Measurements from ENCODE around the gene USP7.

The USP7 gene

GRCh38 chr16:9004183-9004582 lies 40.5 kb upstream of the USP7 start:
- ChIA-PET POLR2A (no interaction called here), CTCF (interaction anchor here (1.3 to 1.4 kb wide), 3 partner anchors 10 to 130 kb away, joined by 3 to 9 read pairs (median 7); no protein-coding TSS in a partner anchor)
- no peaks in the 10 kb centered on the region for H3K9me3 ChIP-seq (ENCODE audit: control extremely low read depth in 1 of 5, control insufficient read depth in 4 of 5, insufficient read depth in 2 of 5, low read depth in 1 of 5, low read length in 4 of 5)
- no peak for DNase-seq
- no peaks in the 10 kb centered on the region for H3K36me3 ChIP-seq (ENCODE audit: control insufficient read depth in 4 of 4, insufficient read depth in 4 of 4, low read length in 3 of 4)
- peaks cover 0 to 8% (median 6%) of the 10 kb centered on the region in 4 experiments for H3K4me1 ChIP-seq (ENCODE audit: control extremely low read depth in 1 of 4, control insufficient read depth in 4 of 4, insufficient read depth in 4 of 4, low read length in 3 of 4)
- H3K4me3 ChIP-seq (ENCODE audit: control insufficient read depth in 1 of 7, extremely low read depth in 1 of 7, insufficient read depth in 4 of 7, low read depth in 2 of 7, low read length in 6 of 7): no peak overlapping the region
- peaks cover 0 to 2% (median 0%) of the 10 kb centered on the region in 5 experiments for H3K27me3 ChIP-seq (replicated peaks in 2 of 5; ENCODE audit: control insufficient read depth in 4 of 5, insufficient read depth in 5 of 5, low read length in 4 of 5)
- no peak overlapping the region for H3K27ac ChIP-seq (ENCODE audit: insufficient read depth in 1 of 2, low read depth in 1 of 2, low read length in 2 of 2, poor library complexity in 1 of 2, severe bottlenecking in 2 of 2)
- whole genome bisulfite sequencing (ENCODE audit: insufficient coverage): 100% methylated on average over 2 of the region's 4 CpGs

GRCh38 chr16:9003763-9004162 lies 40.1 kb upstream of the USP7 start:
- H3K9me3 ChIP-seq (ENCODE audit: control extremely low read depth in 1 of 5, control insufficient read depth in 4 of 5, insufficient read depth in 2 of 5, low read depth in 1 of 5, low read length in 4 of 5): no peaks in the 10 kb centered on the region
- no peak overlapping the region for H3K27ac ChIP-seq (ENCODE audit: insufficient read depth in 1 of 2, low read depth in 1 of 2, low read length in 2 of 2, poor library complexity in 1 of 2, severe bottlenecking in 2 of 2)
- ChIA-PET POLR2A (no interaction called here), CTCF (interaction anchor here (1.2 to 1.4 kb wide), 4 partner anchors 10 to 131 kb away, joined by 3 to 9 read pairs (median 5); no protein-coding TSS in a partner anchor)
- WGBS (ENCODE audit: insufficient coverage): no CpG with 5 or more reads among the region's 3 CpGs
- H3K36me3 ChIP-seq (ENCODE audit: control insufficient read depth in 4 of 4, insufficient read depth in 4 of 4, low read length in 3 of 4): no peaks in the 10 kb centered on the region
- no peak for DNase-seq
- peaks cover 0 to 6% (median 5%) of the 10 kb centered on the region in 4 experiments for H3K4me1 ChIP-seq (ENCODE audit: control extremely low read depth in 1 of 4, control insufficient read depth in 4 of 4, insufficient read depth in 4 of 4, low read length in 3 of 4)
- peaks cover 0 to 2% (median 0%) of the 10 kb centered on the region in 5 experiments for H3K27me3 ChIP-seq (replicated peaks in 2 of 5; ENCODE audit: control insufficient read depth in 4 of 5, insufficient read depth in 5 of 5, low read length in 4 of 5)
- no peak overlapping the region for H3K4me3 ChIP-seq (ENCODE audit: control insufficient read depth in 1 of 7, extremely low read depth in 1 of 7, insufficient read depth in 4 of 7, low read depth in 2 of 7, low read length in 6 of 7)

- CTCF ChIA-PET: interaction anchor here (0.7 to 1.4 kb wide), 5 partner anchors 9 to 131 kb away, joined by 3 to 9 read pairs (median 3); no protein-coding TSS in a partner anchor
- 95% methylated on average over 3 of the region's 5 CpGs for WGBS (ENCODE audit: insufficient coverage)
- H3K9me3 ChIP-seq (ENCODE audit: control extremely low read depth in 1 of 5, control insufficient read depth in 4 of 5, insufficient read depth in 2 of 5, low read depth in 1 of 5, low read length in 4 of 5): no peaks in the 10 kb centered on the region
- no peaks in the 10 kb centered on the region for H3K36me3 ChIP-seq (ENCODE audit: control insufficient read depth in 4 of 4, insufficient read depth in 4 of 4, low read length in 3 of 4)
- POLR2A ChIA-PET: no interaction called here
- H3K27ac ChIP-seq (ENCODE audit: insufficient read depth in 1 of 2, low read depth in 1 of 2, low read length in 2 of 2, poor library complexity in 1 of 2, severe bottlenecking in 2 of 2): no peak overlapping the region
- peaks cover 0 to 2% (median 0%) of the 10 kb centered on the region in 5 experiments for H3K27me3 ChIP-seq (replicated peaks in 2 of 5; ENCODE audit: control insufficient read depth in 4 of 5, insufficient read depth in 5 of 5, low read length in 4 of 5)
- no peak overlapping the region for H3K4me3 ChIP-seq (ENCODE audit: control insufficient read depth in 1 of 7, extremely low read depth in 1 of 7, insufficient read depth in 4 of 7, low read depth in 2 of 7, low read length in 6 of 7)
- H3K4me1 ChIP-seq (ENCODE audit: control extremely low read depth in 1 of 4, control insufficient read depth in 4 of 4, insufficient read depth in 4 of 4, low read length in 3 of 4): peaks cover 0 to 2% (median under 1%) of the 10 kb centered on the region in 4 experiments
- no peak for DNase-seq
These were observed 39.6 kb upstream of the USP7 start for GRCh38 chr16:9003322-9003721.

GRCh38 chr16:9002042-9002441 lies 38.3 kb upstream of the USP7 start:
- ChIA-PET POLR2A (no interaction called here), CTCF (no interaction called here)
- H3K36me3 ChIP-seq (ENCODE audit: control insufficient read depth in 4 of 4, insufficient read depth in 4 of 4, low read length in 3 of 4): no peaks in the 10 kb centered on the region
- H3K4me1 ChIP-seq (ENCODE audit: control extremely low read depth in 1 of 4, control insufficient read depth in 4 of 4, insufficient read depth in 4 of 4, low read length in 3 of 4): no peaks in the 10 kb centered on the region
- no peak overlapping the region for H3K4me3 ChIP-seq (ENCODE audit: control insufficient read depth in 1 of 7, extremely low read depth in 1 of 7, insufficient read depth in 4 of 7, low read depth in 2 of 7, low read length in 6 of 7)
- no peaks in the 10 kb centered on the region for H3K9me3 ChIP-seq (ENCODE audit: control extremely low read depth in 1 of 5, control insufficient read depth in 4 of 5, insufficient read depth in 2 of 5, low read depth in 1 of 5, low read length in 4 of 5)
- H3K27me3 ChIP-seq (replicated peaks in 2 of 5; ENCODE audit: control insufficient read depth in 4 of 5, insufficient read depth in 5 of 5, low read length in 4 of 5): peaks cover 0 to 2% (median 0%) of the 10 kb centered on the region in 5 experiments
- WGBS (ENCODE audit: insufficient coverage): no CpG with 5 or more reads among the region's 2 CpGs
- DNase-seq: no peak
- no peak overlapping the region for H3K27ac ChIP-seq (ENCODE audit: insufficient read depth in 1 of 2, low read depth in 1 of 2, low read length in 2 of 2, poor library complexity in 1 of 2, severe bottlenecking in 2 of 2)

- Histone ChIP-seq H3K4me1 (ENCODE audit: control extremely low read depth in 1 of 4, control insufficient read depth in 4 of 4, insufficient read depth in 4 of 4, low read length in 3 of 4) (no peaks in the 10 kb centered on the region), H3K27ac (ENCODE audit: insufficient read depth in 1 of 2, low read depth in 1 of 2, low read length in 2 of 2, poor library complexity in 1 of 2, severe bottlenecking in 2 of 2) (no peak overlapping the region), H3K4me3 (ENCODE audit: control insufficient read depth in 1 of 7, extremely low read depth in 1 of 7, insufficient read depth in 4 of 7, low read depth in 2 of 7, low read length in 6 of 7) (no peak overlapping the region), H3K27me3 (replicated peaks in 2 of 5; ENCODE audit: control insufficient read depth in 4 of 5, insufficient read depth in 5 of 5, low read length in 4 of 5) (no peaks in the 10 kb centered on the region), H3K36me3 (ENCODE audit: control insufficient read depth in 4 of 4, insufficient read depth in 4 of 4, low read length in 3 of 4) (no peaks in the 10 kb centered on the region), H3K9me3 (ENCODE audit: control extremely low read depth in 1 of 5, control insufficient read depth in 4 of 5, insufficient read depth in 2 of 5, low read depth in 1 of 5, low read length in 4 of 5) (no peaks in the 10 kb centered on the region)
- WGBS (ENCODE audit: insufficient coverage): no CpG with 5 or more reads among the region's 2 CpGs
- ChIA-PET CTCF (interaction anchor here (1.2 kb wide), 1 partner anchor 135 kb away, joined by 3 read pairs; no protein-coding TSS in a partner anchor), POLR2A (no interaction called here)
- no peak for DNase-seq
These were observed 37.0 kb upstream of the USP7 start for GRCh38 chr16:9000664-9001063.

GRCh38 chr16:8999800-9000199 lies 36.1 kb upstream of the USP7 start:
- no peaks in the 10 kb centered on the region for H3K36me3 ChIP-seq (ENCODE audit: control insufficient read depth in 4 of 4, insufficient read depth in 4 of 4, low read length in 3 of 4)
- H3K27me3 ChIP-seq (replicated peaks in 2 of 5; ENCODE audit: control insufficient read depth in 4 of 5, insufficient read depth in 5 of 5, low read length in 4 of 5): no peaks in the 10 kb centered on the region
- no peak overlapping the region for H3K27ac ChIP-seq (ENCODE audit: insufficient read depth in 1 of 2, low read depth in 1 of 2, low read length in 2 of 2, poor library complexity in 1 of 2, severe bottlenecking in 2 of 2)
- ChIA-PET POLR2A (no interaction called here), CTCF (interaction anchor here (1.2 kb wide), 1 partner anchor 136 kb away, joined by 3 read pairs; no protein-coding TSS in a partner anchor)
- H3K4me3 ChIP-seq (ENCODE audit: control insufficient read depth in 1 of 7, extremely low read depth in 1 of 7, insufficient read depth in 4 of 7, low read depth in 2 of 7, low read length in 6 of 7): no peak overlapping the region
- DNase-seq: no peak
- H3K4me1 ChIP-seq (ENCODE audit: control extremely low read depth in 1 of 4, control insufficient read depth in 4 of 4, insufficient read depth in 4 of 4, low read length in 3 of 4): no peaks in the 10 kb centered on the region
- WGBS (ENCODE audit: insufficient coverage): 94% methylated on average over 2 of the region's 4 CpGs
- no peaks in the 10 kb centered on the region for H3K9me3 ChIP-seq (ENCODE audit: control extremely low read depth in 1 of 5, control insufficient read depth in 4 of 5, insufficient read depth in 2 of 5, low read depth in 1 of 5, low read length in 4 of 5)

- Histone ChIP-seq H3K36me3 (ENCODE audit: control insufficient read depth in 4 of 4, insufficient read depth in 4 of 4, low read length in 3 of 4) (no peaks in the 10 kb centered on the region), H3K4me3 (ENCODE audit: control insufficient read depth in 1 of 7, extremely low read depth in 1 of 7, insufficient read depth in 4 of 7, low read depth in 2 of 7, low read length in 6 of 7) (no peak overlapping the region), H3K27ac (ENCODE audit: insufficient read depth in 1 of 2, low read depth in 1 of 2, low read length in 2 of 2, poor library complexity in 1 of 2, severe bottlenecking in 2 of 2) (no peak overlapping the region), H3K4me1 (ENCODE audit: control extremely low read depth in 1 of 4, control insufficient read depth in 4 of 4, insufficient read depth in 4 of 4, low read length in 3 of 4) (no peaks in the 10 kb centered on the region), H3K9me3 (ENCODE audit: control extremely low read depth in 1 of 5, control insufficient read depth in 4 of 5, insufficient read depth in 2 of 5, low read depth in 1 of 5, low read length in 4 of 5) (no peaks in the 10 kb centered on the region), H3K27me3 (replicated peaks in 2 of 5; ENCODE audit: control insufficient read depth in 4 of 5, insufficient read depth in 5 of 5, low read length in 4 of 5) (no peaks in the 10 kb centered on the region)
- ChIA-PET POLR2A (interaction anchor here (0.6 kb wide), 1 partner anchor 446 kb away, joined by 3 read pairs; no protein-coding TSS in a partner anchor), CTCF (interaction anchor here (1.0 kb wide), 1 partner anchor 32 kb away, joined by 3 read pairs; no protein-coding TSS in a partner anchor)
- DNase-seq: peak in 2 of 3 donors; percentile 6 to 11
- no CpG with 5 or more reads among the region's 1 CpG for WGBS (ENCODE audit: insufficient coverage)
These were observed 34.4 kb upstream of the USP7 start for GRCh38 chr16:8998108-8998507.
